ENCODE results near the gene POU3F2.

POU3F2 gene

GRCh38 chr6:98808541-98809210 lies 25.7 kb upstream of the POU3F2 start:
- no peak for TF ChIP-seq CTCF (IDR thresholded peaks at IDR 0.05; ENCODE audit: low read depth, low read length)
- DNase-seq (ENCODE audit: low read depth, low spot score) = peak; percentile 34
- in situ Hi-C loops (cut with HindIII; ENCODE audit: low sequenced_read_pairs) = no loop called here
- no peak overlapping the region for H3K4me3 ChIP-seq (ENCODE audit: low read depth, low read length)

GRCh38 chr6:98812220-98812619 lies 22.2 kb upstream of the POU3F2 start:
- DNase-seq (ENCODE audit: low read depth, low spot score) = no peak
- in situ Hi-C loops (cut with HindIII; ENCODE audit: low sequenced_read_pairs) = no loop called here
- TF ChIP-seq CTCF (IDR thresholded peaks at IDR 0.05; ENCODE audit: low read depth, low read length) = no peak
- H3K4me3 ChIP-seq (ENCODE audit: low read depth, low read length) = no peak overlapping the region

GRCh38 chr6:98816799-98817198 lies 17.6 kb upstream of the POU3F2 start:
- in situ Hi-C loops (cut with HindIII; ENCODE audit: low sequenced_read_pairs) = no loop called here
- no peak overlapping the region for H3K4me3 ChIP-seq (ENCODE audit: low read depth, low read length)
- TF ChIP-seq CTCF (IDR thresholded peaks at IDR 0.05; ENCODE audit: low read depth, low read length) = no peak
- no peak for DNase-seq (ENCODE audit: low read depth, low spot score)

GRCh38 chr6:98821756-98822405 lies 12.5 kb upstream of the POU3F2 start:
- in situ Hi-C loops (cut with HindIII; ENCODE audit: low sequenced_read_pairs) = no loop called here
- H3K4me3 ChIP-seq (ENCODE audit: low read depth, low read length) = no peak overlapping the region
- no peak for TF ChIP-seq CTCF (IDR thresholded peaks at IDR 0.05; ENCODE audit: low read depth, low read length)
- DNase-seq (ENCODE audit: low read depth, low spot score) = no peak

- H3K4me3 ChIP-seq (ENCODE audit: low read depth, low read length) = peak overlapping the region; percentile 34
- in situ Hi-C loops (cut with HindIII; ENCODE audit: low sequenced_read_pairs) = no loop called here
- TF ChIP-seq CTCF (IDR thresholded peaks at IDR 0.05; ENCODE audit: low read depth, low read length) = no peak
- DNase-seq (ENCODE audit: low read depth, low spot score) = no peak
These were observed 10.8 kb upstream of the POU3F2 start for GRCh38 chr6:98823428-98824161.

GRCh38 chr6:98824162-98824901 lies 10.0 kb upstream of the POU3F2 start:
- peak overlapping the region; percentile 34 for H3K4me3 ChIP-seq (ENCODE audit: low read depth, low read length)
- no peak for DNase-seq (ENCODE audit: low read depth, low spot score)
- in situ Hi-C loops (cut with HindIII; ENCODE audit: low sequenced_read_pairs) = no loop called here
- no peak for TF ChIP-seq CTCF (IDR thresholded peaks at IDR 0.05; ENCODE audit: low read depth, low read length)

All from astrocyte of the spinal cord (primary cell).